Caco-2 (cell line): ENCODE measurements around the gene WDR86. TPM values are rescaled to one million over a fixed set of nuclear protein-coding genes. Genes with fewer than 3 reads are reported as not detected.

Experiments used
- BruUV-seq: library from RNA; stranded (reverse); fragments of 400-500 nt; replicated peaks from 2 replicates; lab custom pipeline; 2021; lab: Mats Ljungman, UMichigan
- CTCF ChIA-PET: fragments of 300-600 bp; sonication (Branson Sonifier 250); formaldehyde crosslinking; loops from one replicate; lab custom pipeline; 2022; ENCODE audit warnings: antibody characterized with exemption; lab: Charles Lee
- POLR2A ChIA-PET: fragments of 300-600 bp; sonication (Branson Sonifier 250); formaldehyde crosslinking; loops from one replicate; lab custom pipeline; 2022; ENCODE audit warnings: antibody characterized with exemption; lab: Charles Lee
- DNase-seq, 2 experiments: peaks; one replicate each; pipeline versions ENCODE4 v3.0.0 to v3.0.0-alpha.2; 2020 to 2022
- H3K27me3 ChIP-seq: replicated peaks from 2 replicates; pipeline ENCODE4 v1.6.0; 2011; ENCODE audit warnings: low read length; ENCODE audit not compliant: control insufficient read depth, insufficient read depth
- H3K36me3 ChIP-seq: 2 replicates; pipeline ENCODE4 v1.5.1; 2011; ENCODE audit warnings: low read length; ENCODE audit not compliant: control insufficient read depth, insufficient read depth
- H3K4me1 ChIP-seq: fragments of 250-450 bp; sonication (Bioruptor Pico); 2 replicates; pipeline ENCODE4 v1.5.1; 2020; ENCODE audit warnings: mild to moderate bottlenecking
- H3K4me3 ChIP-seq: 2 replicates; pipeline ENCODE4 v1.5.1; 2011; ENCODE audit warnings: low read depth, mild to moderate bottlenecking, control low read depth, low read length
- H3K9me3 ChIP-seq: fragments of 250-450 bp; sonication (Bioruptor Pico); 2 replicates; pipeline ENCODE4 v1.5.1; 2020; ENCODE audit warnings: mild to moderate bottlenecking, moderate library complexity
- H3K27ac Mint-ChIP-seq: one replicate; pipeline ENCODE4 v1.8.0; 2022; ENCODE audit warnings: mixed read lengths; ENCODE audit not compliant: unreplicated experiment
- H3K27me3 Mint-ChIP-seq: one replicate; pipeline ENCODE4 v1.8.0; 2022; ENCODE audit warnings: mixed read lengths; ENCODE audit not compliant: insufficient read depth, unreplicated experiment
- H3K36me3 Mint-ChIP-seq: one replicate; pipeline ENCODE4 v1.8.0; 2022; ENCODE audit warnings: mild to moderate bottlenecking, mixed read lengths; ENCODE audit not compliant: insufficient read depth, unreplicated experiment
- H3K4me1 Mint-ChIP-seq: one replicate; pipeline ENCODE4 v1.8.0; 2022; ENCODE audit warnings: low read depth, mixed read lengths; ENCODE audit not compliant: unreplicated experiment
- H3K4me3 Mint-ChIP-seq: one replicate; pipeline ENCODE4 v1.8.0; 2022; ENCODE audit warnings: mild to moderate bottlenecking, moderate library complexity, mixed read lengths; ENCODE audit not compliant: unreplicated experiment
- H3K9me3 Mint-ChIP-seq: one replicate; pipeline ENCODE4 v1.8.0; 2022; ENCODE audit warnings: mixed read lengths; ENCODE audit not compliant: unreplicated experiment
- intact Hi-C: fragments of 100-400 bp; cut with micrococcal nuclease; formaldehyde crosslinking; loops from one replicate; pipeline ENCODE4 v1.10.0; 2022; ENCODE audit not compliant: unreplicated experiment
- total RNA-seq: library from RNA; stranded (reverse); gene quantifications from 2 replicates; pipeline ENCODE4 v1.2.3, GENCODE V29; 2022
- TF ChIP-seq, protein P1 (sequence below), 2 experiments: fragments of 200-600 bp in 1 of 2; IDR thresholded peaks; 1 replicate in 1 of 2; 2 replicates in 1 of 2; pipeline versions ENCODE4 v1.5.1 to v1.8.0; 2011 to 2022; ENCODE audit warnings: antibody characterized with exemption in 1 of 2, control low read depth in 1 of 2, inconsistent platforms in 1 of 2, low read depth in 1 of 2, low read length in 1 of 2, mild to moderate bottlenecking in 1 of 2, moderate library complexity in 1 of 2; ENCODE audit not compliant: insufficient read depth in 1 of 2, severe bottlenecking in 1 of 2, unreplicated experiment in 1 of 2

Gene WDR86
- total RNA-seq, 1 experiment from 2014 or later, result 0.52 TPM

DNA sequence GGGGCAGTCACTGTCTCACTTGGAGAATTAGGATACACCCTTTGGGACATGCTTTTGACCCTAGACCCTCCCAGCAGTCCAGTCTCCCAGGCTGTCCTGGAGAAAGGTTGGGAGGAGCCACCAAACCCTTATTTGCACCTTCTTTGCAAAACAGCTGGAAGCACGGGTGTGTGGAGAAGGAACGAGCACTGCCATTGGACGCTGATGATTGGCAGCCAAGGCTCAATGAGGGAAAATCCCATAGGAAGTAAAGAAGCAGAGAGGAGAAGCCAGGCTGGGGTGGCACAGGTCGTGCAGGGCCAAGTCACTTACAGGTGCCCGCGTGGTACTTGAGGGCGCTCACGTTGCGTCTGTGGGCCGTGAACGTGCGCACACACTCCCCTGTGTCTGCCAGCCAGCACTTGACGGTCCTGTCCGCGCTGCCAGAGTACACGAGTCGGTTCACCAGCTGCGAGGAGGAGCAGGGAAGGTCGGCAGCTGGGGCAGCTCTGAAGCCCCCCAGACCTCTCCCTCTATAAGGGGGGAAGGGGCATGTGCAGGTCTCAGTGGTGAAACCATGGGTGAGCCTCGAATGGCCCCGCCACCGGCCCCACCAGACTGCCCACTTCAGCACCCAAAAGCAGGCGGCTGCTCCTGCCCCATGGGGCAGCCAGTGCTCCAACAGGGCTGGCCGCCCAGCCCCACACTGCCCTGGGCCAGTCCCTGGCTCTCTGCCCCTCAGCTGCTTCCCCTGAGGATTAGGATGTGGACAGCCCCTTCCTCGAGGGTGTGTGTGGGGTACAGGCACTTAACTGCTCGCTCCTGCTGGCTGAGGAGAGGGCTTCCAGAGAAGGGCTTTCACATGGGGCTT, 24.8 kb downstream of the WDR86 start:
- H3K4me3 ChIP-seq, result no peak overlapping the region
- no peaks in the 10 kb centered on the region for H3K36me3 ChIP-seq
- no peaks in the 10 kb centered on the region for H3K9me3 Mint-ChIP-seq
- TF ChIP-seq, protein P1, sequence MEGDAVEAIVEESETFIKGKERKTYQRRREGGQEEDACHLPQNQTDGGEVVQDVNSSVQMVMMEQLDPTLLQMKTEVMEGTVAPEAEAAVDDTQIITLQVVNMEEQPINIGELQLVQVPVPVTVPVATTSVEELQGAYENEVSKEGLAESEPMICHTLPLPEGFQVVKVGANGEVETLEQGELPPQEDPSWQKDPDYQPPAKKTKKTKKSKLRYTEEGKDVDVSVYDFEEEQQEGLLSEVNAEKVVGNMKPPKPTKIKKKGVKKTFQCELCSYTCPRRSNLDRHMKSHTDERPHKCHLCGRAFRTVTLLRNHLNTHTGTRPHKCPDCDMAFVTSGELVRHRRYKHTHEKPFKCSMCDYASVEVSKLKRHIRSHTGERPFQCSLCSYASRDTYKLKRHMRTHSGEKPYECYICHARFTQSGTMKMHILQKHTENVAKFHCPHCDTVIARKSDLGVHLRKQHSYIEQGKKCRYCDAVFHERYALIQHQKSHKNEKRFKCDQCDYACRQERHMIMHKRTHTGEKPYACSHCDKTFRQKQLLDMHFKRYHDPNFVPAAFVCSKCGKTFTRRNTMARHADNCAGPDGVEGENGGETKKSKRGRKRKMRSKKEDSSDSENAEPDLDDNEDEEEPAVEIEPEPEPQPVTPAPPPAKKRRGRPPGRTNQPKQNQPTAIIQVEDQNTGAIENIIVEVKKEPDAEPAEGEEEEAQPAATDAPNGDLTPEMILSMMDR (IDR thresholded peaks at IDR 0.05; ENCODE audit: insufficient read depth in 1 of 2, low read depth in 1 of 2, low read length in 1 of 2, severe bottlenecking in 1 of 2, unreplicated experiment in 1 of 2), result no peak
- peaks cover 9% of the 10 kb centered on the region for H3K27me3 Mint-ChIP-seq
- ChIA-PET POLR2A (no interaction called here), CTCF (no interaction called here)
- no peaks in the 10 kb centered on the region for H3K36me3 Mint-ChIP-seq
- no peak overlapping the region for H3K4me3 Mint-ChIP-seq
- H3K9me3 ChIP-seq, result no peaks in the 10 kb centered on the region
- DNase-seq, result no peak
- H3K4me1 Mint-ChIP-seq, result no peaks in the 10 kb centered on the region
- intact Hi-C loops, result no loop called here
- BruUV-seq, result no TSS peak
- H3K4me1 ChIP-seq, result peaks cover 11% of the 10 kb centered on the region
- no peak overlapping the region for H3K27ac Mint-ChIP-seq
- no peaks in the 10 kb centered on the region; the same call in 1 of the 2 replicates for H3K27me3 ChIP-seq

- H3K36me3 ChIP-seq, result no peaks in the 10 kb centered on the region
- ChIA-PET CTCF (no interaction called here), POLR2A (no interaction called here)
- BruUV-seq, result no TSS peak
- no peak for DNase-seq
- H3K4me1 ChIP-seq, result peaks cover 11% of the 10 kb centered on the region
- intact Hi-C loops, result no loop called here
- Mint-ChIP-seq H3K36me3 (peaks cover 5% of the 10 kb centered on the region), H3K27me3 (peaks cover 7% of the 10 kb centered on the region), H3K9me3 (no peaks in the 10 kb centered on the region), H3K4me1 (no peaks in the 10 kb centered on the region), H3K27ac (no peak overlapping the region), H3K4me3 (no peak overlapping the region)
- H3K9me3 ChIP-seq, result no peaks in the 10 kb centered on the region
- no peak overlapping the region for H3K4me3 ChIP-seq
- TF ChIP-seq, protein P1 (IDR thresholded peaks at IDR 0.05; ENCODE audit: insufficient read depth in 1 of 2, low read depth in 1 of 2, low read length in 1 of 2, severe bottlenecking in 1 of 2, unreplicated experiment in 1 of 2), result no peak
- no peaks in the 10 kb centered on the region; the same call in 1 of the 2 replicates for H3K27me3 ChIP-seq
These were observed 25.5 kb downstream of the WDR86 start for GRCh38 chr7:151384352-151384697.

DNA sequence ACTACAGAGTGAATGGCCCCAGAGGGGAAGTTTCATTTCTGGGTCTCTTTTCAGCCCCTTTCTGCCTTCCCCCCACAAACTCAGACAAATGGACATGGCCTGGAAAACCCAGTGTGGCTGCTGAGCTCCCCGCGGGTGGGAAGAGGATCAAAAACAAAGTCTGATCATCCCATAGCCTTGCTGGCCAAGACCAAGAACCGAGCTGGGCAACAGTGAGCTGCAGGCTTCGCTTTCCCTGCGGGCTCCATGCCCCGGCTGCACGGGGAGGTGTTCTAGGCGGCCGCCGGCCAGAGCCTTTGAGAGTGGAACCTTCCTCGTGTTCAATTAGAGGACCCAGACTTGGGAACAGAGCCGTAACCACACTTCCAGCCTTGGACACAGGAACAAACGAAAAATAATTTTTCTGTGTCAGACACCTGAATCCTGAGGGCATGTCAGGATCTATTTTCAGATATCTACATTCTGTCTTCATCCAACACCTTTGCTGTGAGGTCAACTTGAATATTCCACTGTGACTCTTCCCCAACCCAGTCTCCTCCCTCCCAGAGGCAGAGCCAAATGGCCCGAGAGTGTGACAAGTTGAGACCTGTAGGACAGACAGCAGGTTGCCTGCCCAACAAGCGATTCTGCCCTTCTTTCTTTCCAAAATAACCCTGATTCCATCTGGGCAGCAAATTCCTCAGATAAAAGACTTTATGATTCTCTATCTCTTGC, 26.0 kb downstream of the WDR86 start:
- Mint-ChIP-seq H3K27me3 (peaks cover 7% of the 10 kb centered on the region), H3K36me3 (peaks cover 6% of the 10 kb centered on the region), H3K9me3 (no peaks in the 10 kb centered on the region), H3K4me1 (no peaks in the 10 kb centered on the region), H3K27ac (no peak overlapping the region), H3K4me3 (no peak overlapping the region)
- no peaks in the 10 kb centered on the region; the same call in 1 of the 2 replicates for H3K27me3 ChIP-seq
- no peaks in the 10 kb centered on the region for H3K9me3 ChIP-seq
- POLR2A ChIA-PET, result no interaction called here
- CTCF ChIA-PET, result no interaction called here
- H3K36me3 ChIP-seq, result no peaks in the 10 kb centered on the region
- no TSS peak for BruUV-seq
- TF ChIP-seq, protein P1 (IDR thresholded peaks at IDR 0.05; ENCODE audit: insufficient read depth in 1 of 2, low read depth in 1 of 2, low read length in 1 of 2, severe bottlenecking in 1 of 2, unreplicated experiment in 1 of 2), result no peak
- intact Hi-C loops, result no loop called here
- DNase-seq, result no peak
- peaks cover 11% of the 10 kb centered on the region for H3K4me1 ChIP-seq
- H3K4me3 ChIP-seq, result no peak overlapping the region
